ENCODE results near the gene OLIG2. TPM values are rescaled to one million over a fixed set of nuclear protein-coding genes. Genes with fewer than 3 reads are reported as not detected.

The OLIG2 gene
- total RNA-seq, 1 donor from 2014 or later: 0.56 TPM

DNA sequence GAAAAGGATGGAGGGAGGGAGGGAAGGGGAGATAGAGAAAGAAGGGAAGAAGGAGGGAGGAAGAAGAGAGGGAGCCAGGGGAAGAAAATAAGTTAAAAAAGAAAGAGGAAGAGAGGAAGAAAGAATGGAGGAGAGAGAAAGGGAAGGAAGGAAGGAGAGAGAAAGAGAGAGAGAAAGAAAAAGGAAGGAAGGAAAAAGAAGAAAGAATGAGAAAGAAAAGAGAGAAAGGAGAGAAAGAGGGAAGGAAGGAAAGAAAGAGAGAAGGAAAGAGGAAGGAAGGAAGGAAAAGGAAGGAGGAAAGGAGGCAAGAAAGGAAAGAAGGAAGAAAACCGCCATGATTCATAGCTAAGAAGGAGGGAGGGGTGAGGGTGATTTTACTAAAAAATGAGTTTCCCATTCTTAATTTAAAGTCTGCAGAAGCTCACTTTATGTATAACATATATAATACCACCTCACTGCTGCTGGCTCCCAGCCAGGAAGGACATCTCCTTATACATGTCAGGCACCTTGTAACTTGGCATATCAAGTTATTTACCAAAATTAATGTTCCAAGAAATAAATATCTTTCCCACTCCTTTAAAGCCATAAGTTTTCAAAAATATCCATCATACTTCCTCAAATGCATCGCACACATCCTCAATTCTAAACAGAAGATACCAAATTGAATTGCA is 46.0 kb upstream of the OLIG2 start:
- H3K27ac Mint-ChIP-seq (ENCODE audit: unreplicated experiment): no peak overlapping the region
- no peaks in the 10 kb centered on the region for H3K9me3 Mint-ChIP-seq (ENCODE audit: unreplicated experiment)
- peaks cover 26% of the 10 kb centered on the region for H3K27me3 Mint-ChIP-seq (ENCODE audit: unreplicated experiment)
- DNase-seq (ENCODE audit: extremely low spot score, unreplicated experiment): peak; percentile 15
- TF ChIP-seq, protein P1, sequence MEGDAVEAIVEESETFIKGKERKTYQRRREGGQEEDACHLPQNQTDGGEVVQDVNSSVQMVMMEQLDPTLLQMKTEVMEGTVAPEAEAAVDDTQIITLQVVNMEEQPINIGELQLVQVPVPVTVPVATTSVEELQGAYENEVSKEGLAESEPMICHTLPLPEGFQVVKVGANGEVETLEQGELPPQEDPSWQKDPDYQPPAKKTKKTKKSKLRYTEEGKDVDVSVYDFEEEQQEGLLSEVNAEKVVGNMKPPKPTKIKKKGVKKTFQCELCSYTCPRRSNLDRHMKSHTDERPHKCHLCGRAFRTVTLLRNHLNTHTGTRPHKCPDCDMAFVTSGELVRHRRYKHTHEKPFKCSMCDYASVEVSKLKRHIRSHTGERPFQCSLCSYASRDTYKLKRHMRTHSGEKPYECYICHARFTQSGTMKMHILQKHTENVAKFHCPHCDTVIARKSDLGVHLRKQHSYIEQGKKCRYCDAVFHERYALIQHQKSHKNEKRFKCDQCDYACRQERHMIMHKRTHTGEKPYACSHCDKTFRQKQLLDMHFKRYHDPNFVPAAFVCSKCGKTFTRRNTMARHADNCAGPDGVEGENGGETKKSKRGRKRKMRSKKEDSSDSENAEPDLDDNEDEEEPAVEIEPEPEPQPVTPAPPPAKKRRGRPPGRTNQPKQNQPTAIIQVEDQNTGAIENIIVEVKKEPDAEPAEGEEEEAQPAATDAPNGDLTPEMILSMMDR (IDR thresholded peaks at IDR 0.05): no peak
- H3K36me3 Mint-ChIP-seq (ENCODE audit: unreplicated experiment): no peaks in the 10 kb centered on the region
- H3K4me1 Mint-ChIP-seq (ENCODE audit: unreplicated experiment): no peaks in the 10 kb centered on the region
- no peak overlapping the region for H3K4me3 Mint-ChIP-seq (ENCODE audit: unreplicated experiment)

DNA sequence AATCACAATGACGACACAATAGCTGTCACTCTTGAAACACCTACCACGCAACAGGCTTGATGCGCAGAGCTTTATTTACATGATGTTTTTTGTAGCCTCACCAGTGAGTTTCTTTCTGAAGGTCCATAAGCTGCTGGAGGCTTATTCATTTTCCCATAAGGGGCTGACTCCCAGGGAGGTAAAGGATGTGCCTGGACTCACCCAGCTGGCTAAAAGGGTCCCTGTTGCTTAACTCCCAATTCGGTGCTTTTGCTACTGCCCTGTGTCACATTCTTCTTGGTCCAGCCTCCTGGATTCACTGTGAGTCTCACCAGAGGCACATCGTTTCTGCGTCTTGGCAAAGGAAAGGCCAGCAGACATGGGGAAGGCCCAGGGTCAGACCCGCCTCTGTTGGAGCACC is 44.6 kb upstream of the OLIG2 start:
- Mint-ChIP-seq H3K27me3 (ENCODE audit: unreplicated experiment) (peaks cover 22% of the 10 kb centered on the region), H3K27ac (ENCODE audit: unreplicated experiment) (no peak overlapping the region), H3K4me1 (ENCODE audit: unreplicated experiment) (no peaks in the 10 kb centered on the region), H3K36me3 (ENCODE audit: unreplicated experiment) (no peaks in the 10 kb centered on the region), H3K9me3 (ENCODE audit: unreplicated experiment) (no peaks in the 10 kb centered on the region), H3K4me3 (ENCODE audit: unreplicated experiment) (no peak overlapping the region)
- peak; percentile 63 for DNase-seq (ENCODE audit: extremely low spot score, unreplicated experiment)
- TF ChIP-seq, protein P1 (IDR thresholded peaks at IDR 0.05): no peak

DNA sequence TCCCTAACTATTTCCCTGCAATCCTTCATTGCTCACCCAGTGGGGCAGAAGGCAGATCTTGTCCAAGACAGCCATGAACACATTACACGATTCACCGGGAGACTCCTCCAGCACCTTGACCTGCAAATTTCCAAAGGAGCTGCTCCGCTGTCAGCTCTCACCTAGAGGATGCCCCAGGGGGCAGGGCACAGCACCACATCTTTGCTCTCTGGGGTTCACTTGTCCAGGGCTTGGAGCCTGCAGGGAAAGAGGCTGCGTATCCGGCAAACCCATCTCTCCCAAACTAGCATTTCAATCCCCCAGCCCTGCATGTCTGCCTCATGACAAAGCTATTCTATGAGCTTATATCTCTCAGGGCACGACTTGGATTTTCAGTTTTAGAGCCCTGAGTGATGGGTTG is 35.1 kb upstream of the OLIG2 start:
- Mint-ChIP-seq H3K9me3 (ENCODE audit: unreplicated experiment) (no peaks in the 10 kb centered on the region), H3K36me3 (ENCODE audit: unreplicated experiment) (no peaks in the 10 kb centered on the region), H3K27me3 (ENCODE audit: unreplicated experiment) (peaks cover 48% of the 10 kb centered on the region), H3K27ac (ENCODE audit: unreplicated experiment) (no peak overlapping the region), H3K4me3 (ENCODE audit: unreplicated experiment) (no peak overlapping the region), H3K4me1 (ENCODE audit: unreplicated experiment) (no peaks in the 10 kb centered on the region)
- TF ChIP-seq, protein P1 (IDR thresholded peaks at IDR 0.05): no peak
- peak; percentile 80 for DNase-seq (ENCODE audit: extremely low spot score, unreplicated experiment)

DNA sequence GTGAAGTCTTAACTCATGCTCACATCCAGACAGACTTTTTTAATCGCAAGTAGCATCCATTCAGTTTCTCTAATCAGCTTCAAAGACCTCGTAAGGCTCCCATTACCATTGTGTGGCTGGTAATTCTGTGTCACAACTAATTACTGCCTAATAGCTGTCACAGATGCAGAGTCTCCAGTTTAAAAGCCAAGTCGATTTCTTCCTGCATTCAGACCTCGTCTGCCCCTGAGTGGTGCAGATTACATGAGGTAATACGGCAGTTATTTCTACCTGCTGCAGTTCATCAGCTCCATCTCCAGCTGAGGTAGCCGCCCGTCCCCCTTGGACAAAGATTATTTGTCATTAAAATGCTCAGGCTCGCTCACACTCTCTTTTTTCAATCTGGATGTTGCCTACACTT is 34.4 kb upstream of the OLIG2 start:
- Mint-ChIP-seq H3K36me3 (ENCODE audit: unreplicated experiment) (no peaks in the 10 kb centered on the region), H3K4me3 (ENCODE audit: unreplicated experiment) (no peak overlapping the region), H3K4me1 (ENCODE audit: unreplicated experiment) (no peaks in the 10 kb centered on the region), H3K9me3 (ENCODE audit: unreplicated experiment) (no peaks in the 10 kb centered on the region), H3K27ac (ENCODE audit: unreplicated experiment) (no peak overlapping the region), H3K27me3 (ENCODE audit: unreplicated experiment) (peaks cover 50% of the 10 kb centered on the region)
- TF ChIP-seq, protein P1 (IDR thresholded peaks at IDR 0.05): no peak
- peak; percentile 36 for DNase-seq (ENCODE audit: extremely low spot score, unreplicated experiment)

DNA sequence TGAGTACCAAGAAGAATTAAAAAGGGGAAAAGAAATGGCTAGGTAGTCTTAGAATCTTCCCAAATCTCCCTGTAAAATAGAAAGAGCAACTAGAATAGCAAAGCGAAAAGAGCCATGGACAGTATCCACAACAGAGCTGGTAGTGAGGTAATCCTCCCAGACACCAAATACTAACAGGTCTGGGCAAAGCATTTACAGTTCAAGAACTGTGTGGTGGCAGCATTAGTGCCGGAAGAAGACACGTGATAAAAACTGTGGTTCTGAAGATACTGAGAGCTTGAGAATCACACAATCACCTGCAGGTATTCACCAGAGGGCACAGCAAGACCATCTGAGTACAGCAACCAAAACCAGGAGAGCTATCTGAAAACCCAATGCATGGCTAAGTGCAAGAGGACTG is 31.8 kb upstream of the OLIG2 start:
- DNase-seq (ENCODE audit: extremely low spot score, unreplicated experiment): no peak
- H3K27me3 Mint-ChIP-seq (ENCODE audit: unreplicated experiment): peaks cover 54% of the 10 kb centered on the region
- H3K4me1 Mint-ChIP-seq (ENCODE audit: unreplicated experiment): no peaks in the 10 kb centered on the region
- H3K4me3 Mint-ChIP-seq (ENCODE audit: unreplicated experiment): no peak overlapping the region
- H3K36me3 Mint-ChIP-seq (ENCODE audit: unreplicated experiment): no peaks in the 10 kb centered on the region
- TF ChIP-seq, protein P1 (IDR thresholded peaks at IDR 0.05): no peak
- H3K27ac Mint-ChIP-seq (ENCODE audit: unreplicated experiment): no peak overlapping the region
- no peaks in the 10 kb centered on the region for H3K9me3 Mint-ChIP-seq (ENCODE audit: unreplicated experiment)
